Choroid plexus epithelial cell (primary cell): ENCODE results near the gene FBXW8.

Experiments used
- DNase-seq: peaks from one replicate; pipeline ENCODE4 v3.0.0-alpha.2; 2010; ENCODE audit warnings: low read depth
- H3K4me3 ChIP-seq: 2 replicates; pipeline ENCODE4 v1.5.1; 2011; ENCODE audit warnings: low read depth, mild to moderate bottlenecking, control low read depth, low read length, moderate library complexity
- CTCF ChIP-seq: conservative IDR thresholded peaks from 2 replicates; pipeline ENCODE4 v1.5.1; 2011; ENCODE audit warnings: low read depth, mild to moderate bottlenecking, control low read depth, inconsistent platforms, low read length, moderate library complexity

The FBXW8 gene

GRCh38 chr12:117028254-117028653, 117.5 kb downstream of the FBXW8 start:
- no peak overlapping the region for H3K4me3 ChIP-seq
- no peak for TF ChIP-seq CTCF
- no peak for DNase-seq

GRCh38 chr12:117030187-117030900, 119.6 kb downstream of the FBXW8 start:
- TF ChIP-seq CTCF = no peak
- H3K4me3 ChIP-seq = no peak overlapping the region
- DNase-seq = no peak

GRCh38 chr12:117031843-117032592, 121.3 kb downstream of the FBXW8 start:
- DNase-seq = no peak
- no peak for TF ChIP-seq CTCF
- no peak overlapping the region for H3K4me3 ChIP-seq

GRCh38 chr12:117032593-117033381, 122.0 kb downstream of the FBXW8 start:
- TF ChIP-seq CTCF = no peak
- peak; percentile 40 for DNase-seq
- no peak overlapping the region for H3K4me3 ChIP-seq

GRCh38 chr12:117033382-117034221, 122.9 kb downstream of the FBXW8 start:
- no peak overlapping the region for H3K4me3 ChIP-seq
- no peak for DNase-seq
- TF ChIP-seq CTCF = no peak

GRCh38 chr12:117034249-117034648, 123.5 kb downstream of the FBXW8 start:
- no peak for DNase-seq
- TF ChIP-seq CTCF = no peak

More at GRCh38 chr12:117034249-117034648, 123.5 kb downstream of the FBXW8 start:
- H3K4me3 ChIP-seq = no peak overlapping the region
